NB4 (cell line): Measurements from ENCODE around the gene INSIG2.

Experiments used
- CTCF ChIP-seq: IDR thresholded peaks from one replicate; pipeline ENCODE4 v1.5.1; 2012; ENCODE audit warnings: low read depth, low read length
- POLR2A ChIP-seq: IDR thresholded peaks from 2 replicates; pipeline ENCODE4 v1.6.1; 2011; ENCODE audit warnings: mild to moderate bottlenecking; ENCODE audit not compliant: insufficient read length; ENCODE audit errors: extremely low read depth

GRCh38 chr2:118089139-118089800 is 999 bp downstream of the INSIG2 start:
- TF ChIP-seq POLR2A (no peak), CTCF (no peak)
